ENCODE data around the gene GPR84.

GPR84 gene

GRCh38 chr12:54369597-54370131 lies 5.4 kb upstream of the GPR84 start:
- TF ChIP-seq CTCF (IDR thresholded peaks at IDR 0.05; ENCODE audit: low read length, missing control alignments): no peak
- no peak for DNase-seq (ENCODE audit: low read depth)
- peak overlapping the region; percentile 41 for H3K4me3 ChIP-seq (replicated peaks; ENCODE audit: low read depth, low read length)

GRCh38 chr12:54368709-54369596 lies 4.7 kb upstream of the GPR84 start:
- H3K4me3 ChIP-seq (replicated peaks; ENCODE audit: low read depth, low read length): peak overlapping the region; percentile 13

GRCh38 chr12:54368025-54368708 lies 3.9 kb upstream of the GPR84 start:
- no peak for TF ChIP-seq CTCF (IDR thresholded peaks at IDR 0.05; ENCODE audit: low read length, missing control alignments)
- H3K4me3 ChIP-seq (replicated peaks; ENCODE audit: low read depth, low read length): no peak overlapping the region
- no peak for DNase-seq (ENCODE audit: low read depth)

More at GRCh38 chr12:54368709-54369596, 4.7 kb upstream of the GPR84 start:
- TF ChIP-seq CTCF (IDR thresholded peaks at IDR 0.05; ENCODE audit: low read length, missing control alignments): peak; percentile 94
- DNase-seq (ENCODE audit: low read depth): peak; percentile 92

- TF ChIP-seq CTCF (IDR thresholded peaks at IDR 0.05; ENCODE audit: low read length, missing control alignments): no peak
- DNase-seq (ENCODE audit: low read depth): no peak
- H3K4me3 ChIP-seq (replicated peaks; ENCODE audit: low read depth, low read length): no peak overlapping the region
These were observed 668 bp downstream of the GPR84 start for GRCh38 chr12:54363618-54364017.

- no peak overlapping the region for H3K4me3 ChIP-seq (replicated peaks; ENCODE audit: low read depth, low read length)
- TF ChIP-seq CTCF (IDR thresholded peaks at IDR 0.05; ENCODE audit: low read length, missing control alignments): no peak
- DNase-seq (ENCODE audit: low read depth): no peak
These were observed 1.2 kb downstream of the GPR84 start for GRCh38 chr12:54363047-54363446.

- DNase-seq (ENCODE audit: low read depth): peak; percentile 85
- H3K4me3 ChIP-seq (replicated peaks; ENCODE audit: low read depth, low read length): no peak overlapping the region
- peak; percentile 89 for TF ChIP-seq CTCF (IDR thresholded peaks at IDR 0.05; ENCODE audit: low read length, missing control alignments)
These were observed 3.4 kb downstream of the GPR84 start for GRCh38 chr12:54360717-54361456.

All from fibroblast of pulmonary artery (primary cell).